NCI-H1417 (cell line): ENCODE results near the gene RNF223.
"Not testable (repeated sequence)": the region's sequence is repeated elsewhere in the genome, so short reads cannot be mapped to it uniquely, and the experiment has no call there.

ENCODE experiments used
- DNase-seq, 3 experiments: peaks; one replicate each; lab custom pipeline; 2025; lab: John Stamatoyannopoulos, UW

Gene RNF223

DNA sequence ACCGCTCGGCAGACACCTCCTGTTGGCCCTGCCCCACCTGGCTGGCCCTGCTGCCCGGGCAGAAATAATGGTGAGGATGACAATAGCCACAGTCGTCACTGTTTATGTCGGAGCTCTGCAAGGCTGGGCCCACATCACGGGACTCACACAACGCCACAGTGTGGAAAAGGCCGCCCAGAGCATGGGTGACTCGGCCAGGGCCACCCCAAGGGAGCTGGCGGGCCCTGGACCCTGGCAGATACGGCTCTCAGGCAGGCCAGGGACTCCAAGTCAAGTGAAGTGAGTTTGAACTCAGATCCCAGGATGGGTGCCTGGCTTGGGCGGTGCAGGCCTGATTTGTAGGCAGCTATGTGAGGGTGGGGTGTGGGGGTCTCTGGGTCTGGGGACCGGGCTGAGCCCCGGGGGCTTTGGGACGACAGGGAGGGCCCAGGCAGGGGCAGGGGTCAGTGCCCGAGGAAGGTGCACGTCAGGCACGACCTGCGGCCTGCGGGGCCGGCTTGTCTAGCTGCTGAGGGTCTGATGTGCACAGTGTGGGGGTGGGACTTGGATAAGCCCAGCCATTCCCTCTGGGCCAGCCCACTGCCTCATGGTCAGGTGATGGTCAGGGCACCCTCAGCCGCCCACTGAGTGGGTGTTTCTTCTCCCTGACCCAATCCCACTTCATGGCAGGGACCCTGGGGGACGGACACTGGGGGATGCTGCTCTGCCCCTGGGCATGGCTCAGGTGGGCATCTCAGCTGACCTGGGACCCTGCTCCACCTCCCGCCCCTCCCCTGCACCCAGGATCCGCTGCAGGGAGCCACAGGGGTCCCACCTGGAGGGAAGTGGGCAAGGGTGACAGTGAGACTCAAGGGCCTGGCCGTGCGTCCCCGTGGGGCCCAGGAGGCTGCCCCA, 1.0 kb downstream of the RNF223 start:
- DNase-seq: no peak

DNA sequence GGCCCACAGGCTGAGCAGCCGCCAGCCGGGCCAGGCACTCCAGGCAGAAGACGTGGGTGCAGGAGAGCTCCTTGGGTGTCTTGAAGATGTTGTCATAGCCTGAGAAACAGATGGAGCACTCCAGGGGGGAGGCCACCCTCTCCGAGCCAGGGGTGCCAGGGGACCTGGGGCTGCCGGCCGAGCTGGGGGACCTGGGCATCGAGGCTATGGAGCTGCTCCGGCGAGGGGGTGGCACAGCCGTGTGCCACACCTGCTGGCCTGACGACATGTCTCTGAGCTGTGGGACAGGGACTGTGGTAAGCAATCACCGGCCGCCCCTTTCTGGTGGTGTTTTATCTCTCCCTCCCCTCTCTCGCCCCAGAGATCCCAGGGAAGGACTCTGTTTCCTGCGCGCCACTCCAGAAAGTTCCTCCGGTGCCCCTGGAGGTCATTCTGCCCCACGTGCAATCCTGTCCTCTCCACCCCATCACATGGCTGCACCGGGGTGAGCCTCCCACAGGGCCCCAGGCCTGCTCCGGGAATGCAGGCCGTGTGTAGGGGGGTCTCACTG, 1.7 kb downstream of the RNF223 start:
- no peak for DNase-seq

DNA sequence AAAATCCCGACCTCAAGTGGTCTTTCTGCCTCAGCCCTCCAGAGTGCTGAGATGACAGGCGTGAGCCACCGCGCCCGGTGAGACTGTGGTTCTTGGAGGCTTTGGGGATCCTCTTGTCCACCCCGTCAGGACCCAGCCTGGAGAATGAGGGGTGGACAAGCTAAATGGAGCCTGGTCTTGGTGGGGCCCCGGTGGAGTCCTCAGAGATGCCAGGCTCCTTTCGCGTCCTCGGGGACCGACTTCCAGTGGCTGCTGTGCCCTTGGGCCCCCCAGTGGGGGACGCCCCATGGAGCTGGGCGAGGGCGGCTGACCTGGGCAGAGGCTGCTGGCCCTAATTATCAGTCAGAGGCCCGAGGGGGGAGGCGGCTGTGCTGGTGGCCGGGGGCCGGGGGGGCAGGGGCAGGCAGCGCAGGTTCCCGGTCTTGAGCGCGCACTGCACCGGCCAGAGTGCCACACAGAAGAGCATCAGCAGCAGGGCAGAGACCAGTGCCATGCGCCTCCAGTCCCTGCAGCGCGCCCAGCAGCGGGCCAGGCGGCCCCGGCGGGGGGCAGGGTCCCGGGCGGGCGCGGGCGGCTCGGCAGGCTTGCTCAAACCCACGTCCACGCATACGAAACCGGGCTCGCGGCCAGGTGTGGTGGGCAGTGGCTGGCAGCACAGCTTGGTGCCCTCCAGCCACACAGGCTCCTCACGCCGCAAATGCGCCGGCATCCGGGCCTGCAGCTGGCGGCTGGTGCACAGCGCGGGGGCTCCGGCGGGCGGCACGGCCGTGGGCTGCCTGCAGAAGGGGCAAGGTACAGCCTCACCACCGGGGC, 2.4 kb downstream of the RNF223 start:
- no peak for DNase-seq

DNA sequence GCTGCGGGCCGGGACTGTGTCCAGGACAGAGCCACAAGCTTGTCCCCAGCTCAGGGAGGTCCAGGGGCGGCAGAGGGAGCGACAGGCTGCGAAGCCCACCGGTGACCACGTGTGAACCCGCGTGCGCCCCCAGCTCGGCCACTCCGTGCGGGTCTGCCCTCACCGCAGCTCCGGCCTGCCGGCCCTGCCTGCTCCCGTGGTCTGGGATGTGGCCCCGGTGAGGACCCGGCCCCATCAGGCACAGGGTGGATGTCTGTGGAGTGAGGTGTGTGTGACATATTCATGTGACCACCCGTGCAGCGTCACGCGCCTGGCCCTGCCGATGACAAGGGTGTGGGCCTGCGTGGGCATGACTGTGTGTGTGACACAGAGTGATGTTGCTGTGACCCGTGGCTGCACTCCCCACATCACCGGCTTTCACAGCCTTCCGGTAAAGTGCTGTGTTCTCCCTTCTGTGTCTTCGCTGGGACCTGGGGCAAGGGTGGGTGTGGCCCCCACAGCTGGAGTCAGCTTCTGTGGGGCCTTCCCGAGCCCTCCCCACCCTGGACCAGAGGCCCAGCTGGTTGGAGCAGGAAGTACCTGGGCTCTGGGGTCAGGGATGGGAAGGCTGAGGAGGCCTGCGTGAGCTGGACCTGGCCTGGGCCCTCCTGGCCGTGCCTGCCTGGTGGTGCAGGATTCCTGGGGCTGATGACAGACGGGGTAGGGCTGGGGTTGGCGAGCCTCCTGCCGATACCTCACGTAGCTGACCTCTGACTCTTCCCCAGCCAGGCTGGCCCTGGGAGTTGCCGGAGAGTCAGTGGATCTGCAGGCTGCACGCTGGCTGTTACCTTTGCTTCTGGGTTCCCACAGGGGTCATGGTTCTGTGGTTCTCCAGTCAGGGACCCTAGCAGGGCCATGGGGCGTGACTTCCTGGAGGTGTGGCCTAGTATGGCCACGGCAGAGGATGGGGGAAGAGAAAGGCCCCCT, 4.1 kb downstream of the RNF223 start:
- no peak for DNase-seq

DNA sequence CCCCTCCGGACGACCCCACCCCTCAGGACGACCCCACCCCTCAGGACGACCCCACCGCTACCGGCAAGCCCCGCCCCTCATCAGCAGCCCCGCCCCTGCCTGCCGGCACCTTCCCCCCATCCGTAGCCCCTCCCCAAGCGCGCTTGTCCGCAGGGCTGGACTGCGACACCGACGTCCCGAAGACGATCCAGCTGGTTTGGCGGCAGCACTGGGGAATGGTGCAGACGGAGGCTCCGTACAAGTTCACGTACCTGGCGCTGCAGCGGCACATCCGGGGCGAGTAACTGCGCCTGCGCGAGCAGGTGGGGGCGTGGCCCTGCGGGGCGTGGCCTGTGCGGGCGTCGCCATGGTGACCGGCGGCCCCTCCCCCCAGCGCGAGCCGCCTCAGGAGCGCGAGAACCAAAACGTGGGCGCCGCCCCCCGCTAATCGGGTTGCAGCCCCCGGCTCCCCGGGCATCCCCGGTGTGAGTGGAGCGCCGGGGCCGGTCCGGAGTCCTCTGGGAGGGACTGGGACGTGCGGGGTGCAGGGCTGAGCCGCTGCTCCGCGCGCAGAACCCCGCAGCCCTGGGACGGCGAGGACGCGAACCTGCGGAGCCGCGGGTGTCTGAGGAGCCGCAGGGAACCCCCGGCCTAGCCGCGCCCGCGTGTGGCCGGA, 4.9 kb downstream of the RNF223 start:
- peak; percentile 76 to 89 (median 85) for DNase-seq

DNA sequence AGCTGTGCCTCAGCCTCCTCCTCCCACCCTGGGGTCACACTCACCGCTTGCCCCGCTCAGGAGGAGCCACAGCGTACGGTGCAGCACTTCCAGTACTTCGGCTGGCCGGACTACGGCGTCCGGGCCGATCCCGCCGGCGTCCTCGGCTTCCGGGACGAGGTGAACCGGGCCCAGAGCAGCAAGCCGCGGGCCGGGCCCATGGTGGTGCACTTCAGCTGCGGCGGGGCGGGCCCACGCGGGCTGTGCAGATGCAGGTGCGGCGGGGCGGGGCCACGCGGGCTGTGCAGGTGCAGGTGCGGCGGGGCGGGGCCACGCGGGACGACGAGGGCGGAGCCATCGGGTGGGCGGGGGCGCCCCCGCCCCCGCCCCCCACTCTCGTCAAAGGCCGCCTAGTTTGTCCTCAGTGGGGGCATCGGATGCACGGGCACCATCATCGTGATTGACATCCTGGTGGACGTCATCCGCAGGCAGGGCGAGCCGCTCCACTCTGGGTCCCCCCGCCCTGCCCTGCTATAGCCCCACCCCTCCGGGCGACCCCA, 5.5 kb downstream of the RNF223 start:
- DNase-seq: peak; percentile 63 to 83 (median 66)

DNA sequence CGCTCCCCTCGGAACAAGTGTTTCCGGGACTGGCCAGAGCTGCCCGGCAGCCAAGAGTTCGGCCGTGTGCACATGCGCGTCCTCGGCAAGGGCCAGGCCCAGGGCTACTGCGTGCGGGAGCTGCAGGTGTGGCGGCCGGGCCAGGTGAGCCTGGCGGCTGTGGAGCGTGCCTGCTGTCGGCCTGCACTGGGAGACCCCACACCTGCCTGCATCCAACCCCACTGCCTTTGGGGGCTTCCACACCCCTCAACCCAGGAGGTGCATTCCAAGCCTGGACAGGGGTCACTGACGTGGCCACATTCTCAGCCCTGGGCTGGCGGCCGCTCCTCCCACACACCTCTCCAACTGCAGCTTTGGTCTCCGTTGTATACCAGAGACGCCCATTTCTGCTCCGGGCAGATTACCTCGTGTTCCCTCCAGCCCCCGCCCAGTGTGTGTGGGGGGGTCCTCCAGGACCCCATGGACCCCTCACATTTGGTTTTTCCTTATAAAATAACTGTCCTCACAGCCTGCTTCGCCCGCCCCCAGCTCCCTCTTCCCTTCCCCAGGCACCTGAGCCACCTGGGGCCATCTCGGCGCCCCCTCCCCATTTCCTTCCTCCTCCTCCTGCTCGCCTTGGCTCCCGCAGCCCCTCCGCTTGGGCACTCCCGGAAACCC, 6.1 kb downstream of the RNF223 start:
- DNase-seq: peak in 1 of 3 experiments; percentile 41

DNA sequence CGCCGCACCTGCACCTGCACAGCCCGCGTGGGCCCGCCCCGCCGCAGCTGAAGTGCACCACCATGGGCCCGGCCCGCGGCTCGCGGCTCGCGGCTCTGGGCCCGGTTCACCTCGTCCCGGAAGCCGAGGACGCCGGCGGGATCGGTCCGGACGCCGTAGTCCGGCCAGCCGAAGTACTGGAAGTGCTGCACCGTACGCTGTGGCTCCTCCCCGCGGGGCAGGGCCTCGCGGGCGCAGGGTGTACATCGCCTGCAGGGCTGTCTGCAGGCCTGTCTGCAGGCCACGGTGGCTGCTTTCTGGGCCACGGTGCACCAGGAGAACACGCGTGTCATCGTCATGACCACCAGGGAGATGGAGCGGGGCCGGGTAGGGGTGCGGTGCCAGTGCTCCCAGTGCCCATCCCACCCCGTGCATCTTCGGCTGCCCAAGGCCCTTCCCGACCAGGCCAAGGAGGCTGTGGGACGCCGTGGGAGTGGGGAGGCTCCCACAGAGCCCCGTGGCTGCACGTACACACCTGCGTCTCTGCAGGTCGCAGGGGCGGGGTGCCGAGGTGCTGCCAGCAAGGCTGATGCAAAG, 6.7 kb downstream of the RNF223 start:
- DNase-seq: no peak

DNA sequence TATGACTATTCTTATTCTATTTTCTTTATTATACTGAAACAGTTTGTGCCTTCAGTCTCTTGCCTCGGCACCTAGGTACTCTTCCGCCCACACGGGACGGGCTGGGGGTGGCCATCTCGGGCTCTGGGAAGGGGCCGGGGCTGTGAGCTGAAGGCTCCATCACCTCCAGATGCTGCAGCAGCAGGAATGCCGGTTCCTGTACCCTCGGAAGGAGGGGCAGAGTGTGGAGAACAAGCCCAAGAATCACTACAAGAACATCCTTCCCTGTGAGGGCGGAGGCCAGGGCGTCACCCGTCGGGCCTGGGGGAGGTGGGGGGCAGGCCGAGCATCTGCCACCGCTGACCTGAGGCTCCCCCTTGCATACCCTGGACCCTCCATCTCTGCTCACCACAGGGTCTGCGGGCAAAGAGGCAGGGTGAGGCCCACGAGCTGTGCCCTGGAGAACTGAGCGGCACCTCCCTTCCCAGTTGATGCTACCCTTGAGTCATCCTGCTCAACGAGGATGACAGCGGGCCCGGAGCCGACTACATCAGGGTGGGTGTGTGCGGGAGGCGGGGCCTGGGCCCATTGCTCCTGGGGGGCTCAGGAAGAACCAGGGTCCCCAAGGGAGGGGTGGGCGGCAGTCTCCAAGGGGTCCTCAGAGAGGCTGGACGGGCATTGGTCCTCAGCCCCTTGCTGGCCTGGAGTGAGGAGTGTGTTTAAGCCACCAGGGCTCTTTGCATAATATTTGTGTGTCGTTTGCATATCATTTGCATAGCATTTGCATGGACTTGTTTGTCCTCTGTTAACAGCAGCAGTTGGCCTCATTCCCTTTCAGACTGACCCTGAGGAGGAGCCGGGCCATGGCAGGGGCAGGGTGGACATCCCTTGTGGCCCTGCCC, 7.5 kb downstream of the RNF223 start:
- no peak for DNase-seq

DNA sequence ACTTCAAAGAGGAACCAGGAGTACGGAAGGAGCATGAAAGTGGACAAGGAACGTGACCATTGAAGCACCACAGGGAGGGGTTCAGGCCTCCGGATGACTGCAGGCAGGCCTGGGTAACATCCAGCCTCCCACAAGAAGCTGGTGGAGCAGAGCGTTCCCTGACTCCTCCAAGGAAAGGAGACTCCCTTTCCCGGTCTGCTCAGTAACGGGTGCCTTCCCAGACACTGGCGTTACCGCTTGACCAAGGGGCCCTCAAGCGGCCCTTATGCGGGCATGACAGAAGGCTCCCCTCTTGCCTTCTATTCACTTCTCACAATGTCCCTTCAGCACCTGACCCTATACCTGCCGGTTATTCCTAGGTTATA, 8.2 kb downstream of the RNF223 start:
- not testable (repeated sequence) for DNase-seq

DNA sequence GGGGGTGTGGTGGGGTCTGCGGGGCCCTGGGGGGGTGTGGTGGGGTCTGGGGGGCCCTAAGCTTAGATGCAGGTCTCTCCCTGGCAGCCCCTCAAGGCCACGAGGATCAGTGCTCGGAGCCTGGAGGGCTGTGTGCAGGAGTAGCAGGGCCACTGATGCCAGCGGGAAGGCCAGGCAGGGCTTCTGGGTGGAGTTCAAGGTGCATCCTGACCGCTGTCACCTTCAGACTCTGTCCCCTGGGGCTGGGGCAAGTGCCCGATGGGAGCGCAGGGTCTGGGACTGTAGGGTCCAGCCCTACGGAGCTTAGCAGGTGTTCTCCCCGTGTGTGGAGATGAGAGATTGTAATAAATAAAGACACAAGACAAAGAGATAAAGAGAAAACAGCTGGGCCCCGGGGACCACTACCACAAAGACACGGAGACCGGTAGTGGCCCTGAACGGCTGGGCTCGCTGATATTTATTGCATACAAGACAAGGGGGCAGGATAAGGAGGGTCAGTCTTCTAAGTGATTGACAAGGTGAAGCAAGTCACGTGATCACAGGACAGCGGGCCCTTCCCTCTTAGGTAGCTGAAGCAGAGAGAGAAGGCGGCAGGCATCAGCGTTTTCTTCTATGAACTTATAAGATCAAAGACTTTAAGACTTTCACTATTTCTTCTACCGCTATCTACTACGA, 8.7 kb downstream of the RNF223 start:
- DNase-seq: no peak

DNA sequence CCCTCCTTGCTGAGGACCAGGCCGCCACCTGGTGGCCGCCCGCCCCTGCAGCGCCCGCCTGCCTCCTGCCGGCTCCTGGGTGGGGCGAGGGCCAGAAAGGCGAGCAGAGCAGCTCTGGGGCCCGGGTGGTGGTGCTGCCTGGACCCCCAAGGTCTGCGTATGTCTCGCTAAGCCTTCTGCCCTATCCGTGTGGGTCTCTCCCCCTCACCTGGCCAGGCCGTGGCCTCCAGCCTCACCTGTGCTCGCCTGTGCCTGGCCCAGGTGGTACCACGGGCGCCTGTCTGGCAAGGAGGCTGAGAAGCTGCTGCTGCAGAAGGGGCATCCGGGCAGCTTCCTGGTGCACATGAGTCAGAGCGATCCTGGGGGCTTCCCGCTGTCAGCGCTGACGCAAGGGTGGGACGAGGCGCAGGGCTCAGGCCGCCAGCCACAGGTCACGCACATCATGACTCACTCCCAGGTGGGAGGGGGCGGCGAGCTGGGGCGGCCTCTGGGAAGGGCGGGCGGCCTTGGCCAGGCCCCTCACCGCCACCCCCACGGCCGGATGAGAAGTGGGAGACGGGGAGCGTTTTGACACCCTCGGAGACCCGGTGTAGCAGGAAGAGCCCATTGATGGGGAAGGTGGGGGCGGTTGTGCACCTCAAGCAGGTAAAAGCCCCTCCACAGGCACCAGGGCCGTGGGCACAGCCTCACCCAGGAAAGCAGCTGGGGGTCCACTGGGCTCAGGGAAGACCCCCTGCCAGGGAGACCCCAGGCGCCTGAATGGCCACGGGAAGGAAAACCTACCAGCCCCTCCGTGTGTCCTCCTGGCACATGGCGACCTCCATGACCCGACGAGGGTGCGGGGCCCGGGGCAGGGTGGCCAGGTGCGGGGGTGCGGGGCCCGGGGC, 9.9 kb downstream of the RNF223 start:
- DNase-seq: peak; percentile 61 to 73 (median 72)

DNA sequence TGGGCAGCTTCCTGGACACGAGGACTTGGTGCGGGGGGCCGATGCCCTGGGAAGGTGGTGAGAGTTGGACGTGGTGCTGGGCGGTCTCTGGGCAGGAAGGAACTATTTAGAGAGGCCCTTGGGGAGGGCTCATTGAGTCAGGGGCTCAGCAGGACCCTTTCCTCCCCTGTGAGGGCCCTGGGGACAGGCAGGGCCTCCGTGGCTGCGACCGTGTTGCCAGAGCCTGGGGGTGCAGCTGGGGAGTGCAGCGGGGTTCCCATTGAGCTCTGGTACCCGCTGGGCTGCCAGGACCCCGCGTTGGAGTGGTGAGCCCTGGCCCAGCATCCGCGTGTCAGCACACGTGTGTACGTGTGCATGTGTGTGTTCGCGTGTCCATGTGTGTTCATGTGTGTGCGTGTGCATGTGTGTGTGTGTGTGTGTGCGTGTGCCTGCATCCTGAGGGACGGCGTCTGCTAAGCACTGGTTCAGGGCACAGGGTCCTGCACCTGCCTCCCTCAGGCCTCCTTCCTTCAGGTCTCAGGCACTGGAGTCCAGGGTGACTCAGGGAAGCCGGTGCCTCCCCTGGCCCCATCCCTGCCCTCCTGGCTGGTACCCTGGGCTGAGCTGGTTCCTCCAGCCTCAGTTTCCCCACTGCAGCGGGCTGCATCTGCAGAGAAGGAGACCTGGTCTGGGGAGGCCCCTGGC, 10.7 kb downstream of the RNF223 start:
- no peak for DNase-seq

DNA sequence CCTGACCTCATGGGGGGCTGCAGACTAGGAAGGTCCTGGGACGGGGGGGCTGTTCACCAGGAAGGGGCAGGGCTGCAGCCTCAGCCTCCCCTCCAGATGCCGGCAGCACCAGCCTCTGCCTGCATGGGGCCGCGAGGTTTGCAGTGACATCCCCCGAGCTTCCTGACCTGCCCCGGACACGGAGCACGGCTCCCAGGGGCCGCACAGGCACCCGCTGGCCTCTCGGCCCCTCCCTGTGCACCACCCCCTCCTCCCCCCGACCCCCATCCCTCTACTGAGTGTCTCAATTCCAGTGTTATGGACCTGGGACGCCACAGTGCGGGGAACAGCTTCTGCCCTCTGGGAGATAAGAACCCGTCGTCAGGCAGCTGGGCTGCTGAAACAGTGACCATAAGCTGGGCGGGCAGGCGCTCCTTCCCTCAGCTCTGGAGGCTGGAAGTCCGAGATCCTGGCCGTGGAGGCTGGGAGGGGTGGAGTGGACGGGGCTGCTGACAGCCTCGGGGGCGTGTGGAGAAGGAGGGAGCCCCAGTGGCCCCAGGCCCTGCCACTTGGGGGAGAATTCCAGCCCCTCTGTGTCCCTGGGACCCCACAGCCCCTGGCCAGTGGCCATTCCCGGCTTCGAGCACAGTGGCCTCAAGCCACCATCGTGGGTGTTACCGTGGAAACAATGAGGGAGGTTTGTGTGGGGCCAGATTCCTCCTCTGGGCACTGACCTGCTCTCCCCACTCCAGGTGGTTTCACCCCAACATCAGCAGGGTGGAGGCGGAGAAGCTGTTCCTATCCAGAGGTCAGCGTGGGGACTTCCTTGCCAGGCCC, 11.6 kb downstream of the RNF223 start:
- no peak for DNase-seq

DNA sequence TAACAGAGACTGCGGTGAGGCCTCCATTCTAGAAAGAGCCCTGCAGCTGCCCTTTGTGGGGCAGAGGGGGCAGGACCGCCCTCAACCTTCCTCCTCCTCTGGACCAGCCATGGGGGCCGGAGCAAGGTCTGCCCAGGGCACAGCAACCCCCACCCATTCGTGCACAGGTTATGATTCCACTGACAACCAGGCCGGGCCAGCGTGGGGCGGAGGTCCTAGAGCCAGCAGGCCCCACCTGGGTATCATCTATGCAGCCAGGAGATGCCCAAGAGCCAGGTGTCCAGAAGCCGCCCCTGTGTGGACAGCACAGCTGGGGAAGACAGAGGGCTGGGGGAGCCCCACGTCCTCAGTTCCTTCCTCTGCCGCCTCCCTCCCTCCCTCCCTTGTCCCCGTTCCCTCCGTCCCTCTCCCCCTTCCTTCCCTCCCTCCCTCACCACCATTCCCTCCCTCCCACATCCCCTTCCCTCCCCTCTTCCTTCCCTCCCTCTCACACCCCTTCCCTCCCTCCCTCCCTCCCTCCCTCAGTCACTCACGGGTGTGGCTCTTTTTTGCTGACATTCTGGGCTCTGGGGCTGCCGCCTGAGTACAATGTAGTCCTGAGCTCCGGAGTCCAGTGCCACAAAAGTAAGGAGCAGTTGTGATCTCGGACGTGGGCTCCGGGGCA, 12.3 kb downstream of the RNF223 start:
- DNase-seq: no peak
